Measurements from ENCODE around the gene AAGAB. TPM values are rescaled to one million over a fixed set of nuclear protein-coding genes. Genes with fewer than 3 reads are reported as not detected.
A peak's percentile ranks its signal among the peaks of the same experiment; 100 is the strongest.

AAGAB gene
- total RNA-seq, 1 experiment from 2014 or later: 52.0 TPM

GRCh38 chr15:67296188-67296587 lies 41.7 kb upstream of the AAGAB start:
- Histone ChIP-seq H3K9me2 (ENCODE audit: insufficient read depth) (no peaks in the 10 kb centered on the region), H3K27ac (ENCODE audit: low read depth, low read length) (no peak overlapping the region), H3K36me3 (ENCODE audit: control insufficient read depth in 1 of 2, insufficient read depth in 2 of 2, low read length in 2 of 2) (no peaks in the 10 kb centered on the region), H3K79me2 (ENCODE audit: insufficient read depth, low read length) (no peaks in the 10 kb centered on the region), H3K9me3 (ENCODE audit: control insufficient read depth in 1 of 2, insufficient read depth in 1 of 2, low read depth in 1 of 2, low read length in 2 of 2) (no peaks in the 10 kb centered on the region), H3K4me3 (replicated peaks in 1 of 2; ENCODE audit: low read depth in 1 of 2, low read length in 2 of 2) (no peak overlapping the region), H3K9ac (ENCODE audit: low read length) (no peak overlapping the region), H3K4me1 (ENCODE audit: control insufficient read depth in 1 of 2, insufficient read depth in 2 of 2, low read length in 2 of 2) (peaks cover 8 to 10% of the 10 kb centered on the region in 2 experiments), H3K27me3 (ENCODE audit: insufficient read depth, low read length) (no peaks in the 10 kb centered on the region), H2AFZ (ENCODE audit: low read depth, low read length, poor library complexity, severe bottlenecking) (no peak overlapping the region), H4K20me1 (ENCODE audit: insufficient read depth) (no peaks in the 10 kb centered on the region), H3K4me2 (ENCODE audit: low read length) (no peak overlapping the region)
- RAD21 ChIA-PET (ENCODE audit: low non-redundant PET in 1 of 2, low total read pairs in 2 of 2, uncharacterized antibody in 2 of 2, unreplicated experiment in 2 of 2): no interaction called here
- CTCF ChIA-PET: no interaction called here
- no peak for TF ChIP-seq TCF7L2 (IDR thresholded peaks at IDR 0.05; ENCODE audit: borderline replicate concordance, extremely low read depth, insufficient read depth, insufficient read length)
- no peak for TF ChIP-seq ZNF274 (IDR thresholded peaks at IDR 0.05; ENCODE audit: low read depth, low read length)
- TF ChIP-seq YY1 (IDR thresholded peaks at IDR 0.05; ENCODE audit: extremely low read depth, insufficient replicate concordance, low read depth, low read length): no peak
- no peak for TF ChIP-seq CTCF (IDR thresholded peaks at IDR 0.05 in 2 of 3, conservative IDR thresholded peaks at IDR 0.05 in 1 of 3; ENCODE audit: borderline replicate concordance in 1 of 3, insufficient read depth in 1 of 3, low read depth in 2 of 3, low read length in 2 of 3)
- no peak for TF ChIP-seq EGR1 (IDR thresholded peaks at IDR 0.05; ENCODE audit: low read depth)
- no peak for TF ChIP-seq CEBPB (IDR thresholded peaks at IDR 0.05; ENCODE audit: low read depth)
- no peak for TF ChIP-seq ZBTB33 (IDR thresholded peaks at IDR 0.05; ENCODE audit: extremely low read depth, insufficient replicate concordance, low read length)
- TF ChIP-seq MAX (IDR thresholded peaks at IDR 0.05): no peak
- TF ChIP-seq CBX3 (IDR thresholded peaks at IDR 0.05; ENCODE audit: low read depth): no peak
- no peak for TF ChIP-seq SRF (IDR thresholded peaks at IDR 0.05; ENCODE audit: low read depth)
- TF ChIP-seq EZH2phosphoT487 (IDR thresholded peaks at IDR 0.05; ENCODE audit: borderline replicate concordance): no peak
- TF ChIP-seq FOSL1 (IDR thresholded peaks at IDR 0.05; ENCODE audit: low read depth): no peak
- TF ChIP-seq RAD21 (IDR thresholded peaks at IDR 0.05; ENCODE audit: low read depth): no peak
- ATAC-seq: peak; percentile 67
- BruUV-seq (replicated peaks): no TSS peak
- DNase-seq (ENCODE audit: low read depth, low spot score): no peak
- intact Hi-C loops (cut with micrococcal nuclease): no loop called here
- POLR2A ChIA-PET: no interaction called here

Measured in HCT116 (cell line).